Smooth muscle cell (in vitro differentiated cells): ENCODE measurements around the gene NT5DC4. TPM values are rescaled to one million over a fixed set of nuclear protein-coding genes. Genes with fewer than 3 reads are reported as not detected.

Source experiments
- DNase-seq: peaks from one replicate; lab custom pipeline; 2025; ENCODE audit not compliant: unreplicated experiment; lab: John Stamatoyannopoulos, UW
- H2AFZ ChIP-seq: fragments of 200-600 bp; sonication (generic); 2 replicates; pipeline ENCODE4 v1.6.0; 2016; ENCODE audit warnings: antibody characterized with exemption, low read depth, mild to moderate bottlenecking
- H3F3A ChIP-seq: fragments of 200-600 bp; sonication (generic); 2 replicates; pipeline ENCODE4 v1.6.0; 2017; ENCODE audit warnings: antibody characterized with exemption, low read depth
- H3K27ac ChIP-seq: fragments of 200-600 bp; sonication (generic); 2 replicates; pipeline ENCODE4 v1.5.1; 2016; ENCODE audit warnings: low read depth, mild to moderate bottlenecking
- H3K27me3 ChIP-seq: fragments of 200-600 bp; sonication (generic); 2 replicates; pipeline ENCODE4 v1.6.1; 2016; ENCODE audit warnings: low read depth, mild to moderate bottlenecking
- H3K36me3 ChIP-seq: fragments of 200-600 bp; sonication (generic); 2 replicates; pipeline ENCODE4 v1.5.1; 2016; ENCODE audit warnings: low read depth
- H3K4me1 ChIP-seq: fragments of 200-600 bp; sonication (generic); 2 replicates; pipeline ENCODE4 v1.5.1; 2016; ENCODE audit warnings: low read depth
- H3K4me2 ChIP-seq: fragments of 200-600 bp; sonication (generic); 2 replicates; pipeline ENCODE4 v1.6.0; 2016; ENCODE audit warnings: mild to moderate bottlenecking
- H3K4me3 ChIP-seq: fragments of 200-600 bp; sonication (generic); 2 replicates; pipeline ENCODE4 v1.5.1; 2016; ENCODE audit warnings: mild to moderate bottlenecking
- H3K79me2 ChIP-seq: fragments of 200-600 bp; sonication (generic); 2 replicates; pipeline ENCODE4 v1.6.0; 2016; ENCODE audit warnings: low read depth, mild to moderate bottlenecking
- H3K9ac ChIP-seq: fragments of 200-600 bp; sonication (generic); 2 replicates; pipeline ENCODE4 v1.6.0; 2016; ENCODE audit warnings: low read depth
- H3K9me3 ChIP-seq: fragments of 200-600 bp; sonication (generic); replicated peaks from 2 replicates; pipeline ENCODE4 v1.5.1; 2016; ENCODE audit warnings: low read depth
- H4K20me1 ChIP-seq: fragments of 200-600 bp; sonication (generic); 2 replicates; pipeline ENCODE4 v1.6.0; 2016; ENCODE audit warnings: low read depth
- WGBS: methylation state at CpG from one replicate; pipeline ENCODE4 v1.1.7; 2016; ENCODE audit warnings: low lambda C conversion rate; 5-methylcytosine and 5-hydroxymethylcytosine counted together
- polyA plus RNA-seq: library from polyadenylated mRNA; unstranded; fragments of >200 nt; fragmentation: Nextera tagmentation; extraction: Ambion mirVana; gene quantifications from 2 replicates; pipeline ENCODE4 v1.2.1, GENCODE V29; 2016
- total RNA-seq: library from RNA; depleted of rRNA; stranded (reverse); fragments of >200 nt; gene quantifications from 2 replicates; pipeline ENCODE4 v1.2.3, GENCODE V29; 2014
- TF ChIP-seq, protein P1 (sequence below): fragments of 200-600 bp; sonication (generic); IDR thresholded peaks from 2 replicates; pipeline ENCODE4 v1.5.1; 2017; ENCODE audit warnings: borderline replicate concordance, mild to moderate bottlenecking, antibody characterized with exemption; ENCODE audit not compliant: insufficient read depth, poor library complexity, severe bottlenecking

Gene NT5DC4
- total and polyA plus RNA-seq, 2 experiments from 2014 or later, result not detected

DNA sequence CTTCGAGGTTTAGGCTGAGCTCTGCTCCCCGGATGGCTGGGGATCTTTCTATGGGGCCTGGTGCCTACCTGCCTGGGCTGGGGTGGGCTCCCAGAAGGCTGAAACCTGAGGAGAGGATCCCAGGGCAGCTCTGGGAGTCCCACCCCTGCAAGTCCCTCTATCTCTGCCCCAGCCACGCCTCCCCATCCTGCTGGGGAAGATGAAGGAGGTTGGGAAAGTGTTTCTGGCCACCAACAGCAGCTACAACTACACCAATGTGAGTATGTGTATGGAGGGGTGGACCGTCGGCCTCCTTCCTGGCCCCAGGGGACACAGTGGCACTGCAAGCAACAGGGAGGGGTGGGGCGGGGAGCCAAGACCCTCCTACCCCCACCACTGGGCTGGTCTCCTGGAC lies 2.7 kb downstream of the NT5DC4 start:
- Histone ChIP-seq H3K4me3 (no peak overlapping the region), H3K79me2 (no peaks in the 10 kb centered on the region), H3K9ac (no peak overlapping the region), H3K4me1 (no peaks in the 10 kb centered on the region), H3K36me3 (no peaks in the 10 kb centered on the region), H3K27ac (no peak overlapping the region), H3K9me3 (no peaks in the 10 kb centered on the region), H3K27me3 (no peaks in the 10 kb centered on the region), H3F3A (no peaks in the 10 kb centered on the region), H2AFZ (no peak overlapping the region), H4K20me1 (no peaks in the 10 kb centered on the region), H3K4me2 (no peak overlapping the region)
- WGBS, result 93% methylated on average over 6 of the region's 6 CpGs
- no peak for DNase-seq
- TF ChIP-seq, protein P1, sequence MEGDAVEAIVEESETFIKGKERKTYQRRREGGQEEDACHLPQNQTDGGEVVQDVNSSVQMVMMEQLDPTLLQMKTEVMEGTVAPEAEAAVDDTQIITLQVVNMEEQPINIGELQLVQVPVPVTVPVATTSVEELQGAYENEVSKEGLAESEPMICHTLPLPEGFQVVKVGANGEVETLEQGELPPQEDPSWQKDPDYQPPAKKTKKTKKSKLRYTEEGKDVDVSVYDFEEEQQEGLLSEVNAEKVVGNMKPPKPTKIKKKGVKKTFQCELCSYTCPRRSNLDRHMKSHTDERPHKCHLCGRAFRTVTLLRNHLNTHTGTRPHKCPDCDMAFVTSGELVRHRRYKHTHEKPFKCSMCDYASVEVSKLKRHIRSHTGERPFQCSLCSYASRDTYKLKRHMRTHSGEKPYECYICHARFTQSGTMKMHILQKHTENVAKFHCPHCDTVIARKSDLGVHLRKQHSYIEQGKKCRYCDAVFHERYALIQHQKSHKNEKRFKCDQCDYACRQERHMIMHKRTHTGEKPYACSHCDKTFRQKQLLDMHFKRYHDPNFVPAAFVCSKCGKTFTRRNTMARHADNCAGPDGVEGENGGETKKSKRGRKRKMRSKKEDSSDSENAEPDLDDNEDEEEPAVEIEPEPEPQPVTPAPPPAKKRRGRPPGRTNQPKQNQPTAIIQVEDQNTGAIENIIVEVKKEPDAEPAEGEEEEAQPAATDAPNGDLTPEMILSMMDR, result no peak

DNA sequence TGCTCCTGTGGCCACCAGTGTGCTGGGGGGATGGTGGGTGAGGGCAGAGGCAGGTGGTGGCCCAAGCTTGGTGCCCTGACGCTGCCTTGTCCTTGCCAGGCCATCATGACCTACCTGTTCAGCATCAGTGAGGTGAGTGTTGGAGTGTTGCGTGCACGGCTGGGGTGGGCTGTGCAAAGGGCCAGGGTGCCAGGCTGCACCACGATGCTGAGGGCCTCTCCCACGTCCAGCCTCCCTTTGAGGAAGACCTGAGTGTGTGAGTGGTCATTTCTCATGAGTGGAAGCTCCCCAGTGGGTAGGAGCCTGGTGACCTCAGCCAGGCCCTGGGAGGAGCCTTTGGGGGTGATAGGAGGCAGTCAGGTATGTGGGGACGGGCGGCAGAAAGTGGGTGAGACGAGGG lies 3.2 kb downstream of the NT5DC4 start:
- no peaks in the 10 kb centered on the region for H3F3A ChIP-seq
- H3K4me2 ChIP-seq, result no peak overlapping the region
- H3K4me1 ChIP-seq, result no peaks in the 10 kb centered on the region
- TF ChIP-seq, protein P1, result no peak
- 97% methylated on average over 8 of the region's 8 CpGs for WGBS
- no peak overlapping the region for H2AFZ ChIP-seq
- H3K4me3 ChIP-seq, result no peak overlapping the region
- no peaks in the 10 kb centered on the region for H3K27me3 ChIP-seq
- no peak overlapping the region for H3K9ac ChIP-seq
- H3K36me3 ChIP-seq, result no peaks in the 10 kb centered on the region
- H4K20me1 ChIP-seq, result no peaks in the 10 kb centered on the region
- no peak for DNase-seq
- no peaks in the 10 kb centered on the region for H3K79me2 ChIP-seq
- H3K9me3 ChIP-seq, result no peaks in the 10 kb centered on the region
- H3K27ac ChIP-seq, result no peak overlapping the region

DNA sequence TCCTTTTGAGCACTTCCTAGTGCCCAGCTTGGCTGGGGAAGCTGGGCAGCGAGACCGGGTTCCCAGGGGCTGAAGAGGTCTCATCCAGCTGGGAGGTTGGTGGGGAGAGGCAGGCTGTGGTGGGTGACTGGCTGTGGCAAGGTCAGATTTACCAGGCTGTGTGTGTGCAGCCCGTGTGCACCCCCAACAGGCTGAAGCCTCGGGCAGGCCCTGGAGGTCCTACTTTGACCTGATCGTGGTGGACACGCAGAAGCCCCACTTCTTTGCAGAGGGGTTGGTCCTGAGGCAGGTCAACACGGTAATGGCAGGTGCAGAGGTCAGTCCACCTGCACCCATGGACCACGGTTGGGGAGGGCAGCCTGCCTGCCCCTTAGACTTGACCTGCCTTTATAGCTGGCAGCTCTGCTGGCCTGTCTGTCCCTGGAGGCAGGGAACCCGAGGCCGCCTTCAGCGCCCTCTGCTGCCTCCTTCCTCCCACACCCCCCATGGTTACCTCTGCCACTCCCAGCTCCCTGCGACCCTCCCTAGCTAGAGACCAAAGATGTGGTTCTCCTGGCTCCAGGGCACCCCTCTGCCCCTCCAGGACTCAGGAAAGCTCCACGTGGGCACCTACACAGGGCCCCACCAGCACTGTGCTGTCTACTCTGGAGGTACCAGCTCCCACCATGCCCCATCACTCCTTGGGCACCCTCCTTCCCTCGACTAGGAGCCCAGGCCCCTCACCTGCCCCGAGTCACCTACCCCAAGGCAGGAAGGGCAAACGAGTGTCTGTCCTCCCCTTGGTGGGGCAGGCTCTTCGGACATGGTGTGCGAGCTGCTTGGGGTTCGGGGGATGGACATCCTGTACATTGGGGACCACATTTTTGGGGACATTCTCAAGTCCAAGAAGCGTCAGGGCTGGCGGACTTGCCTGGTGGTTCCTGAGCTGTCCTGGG lies 4.0 kb downstream of the NT5DC4 start:
- DNase-seq, result no peak
- no peak overlapping the region for H3K9ac ChIP-seq
- H4K20me1 ChIP-seq, result no peaks in the 10 kb centered on the region
- WGBS, result 92% methylated on average over 21 of the region's 21 CpGs
- no peaks in the 10 kb centered on the region for H3K79me2 ChIP-seq
- no peak overlapping the region for H3K4me3 ChIP-seq
- TF ChIP-seq, protein P1, result peak; percentile 20
- H3F3A ChIP-seq, result no peaks in the 10 kb centered on the region
- no peaks in the 10 kb centered on the region for H3K4me1 ChIP-seq
- no peaks in the 10 kb centered on the region for H3K36me3 ChIP-seq
- no peak overlapping the region for H3K4me2 ChIP-seq
- H3K9me3 ChIP-seq, result no peaks in the 10 kb centered on the region
- H2AFZ ChIP-seq, result no peak overlapping the region
- H3K27me3 ChIP-seq, result no peaks in the 10 kb centered on the region
- no peak overlapping the region for H3K27ac ChIP-seq
